NCI-H2107 treated with DMSO at 0.1 percent for 48 hours (cell line): ENCODE measurements around the gene GSN.

Source experiments
- DNase-seq: peaks from one replicate; lab custom pipeline; 2025; ENCODE audit not compliant: unreplicated experiment; lab: John Stamatoyannopoulos, UW

GSN gene

DNA sequence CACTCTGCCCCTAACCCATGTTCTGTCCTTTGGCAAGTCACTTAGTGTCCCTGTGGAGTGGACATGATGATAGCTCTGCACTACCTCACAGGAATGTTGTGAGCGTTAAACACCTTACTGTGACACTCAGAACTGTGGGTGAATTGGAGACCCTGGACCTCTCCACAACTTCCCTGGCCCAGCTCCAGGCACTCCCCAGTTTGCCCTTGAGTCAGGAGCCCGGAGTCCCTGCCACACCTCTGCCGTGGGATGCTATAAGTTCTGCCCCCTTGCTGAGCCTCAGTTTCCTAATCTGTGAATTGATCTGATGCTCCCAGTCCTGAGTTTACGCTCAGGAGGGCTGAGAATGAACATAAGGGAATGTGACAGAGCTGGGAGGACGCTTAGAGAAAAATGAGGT, 34.4 kb downstream of the GSN start:
- no peak for DNase-seq

DNA sequence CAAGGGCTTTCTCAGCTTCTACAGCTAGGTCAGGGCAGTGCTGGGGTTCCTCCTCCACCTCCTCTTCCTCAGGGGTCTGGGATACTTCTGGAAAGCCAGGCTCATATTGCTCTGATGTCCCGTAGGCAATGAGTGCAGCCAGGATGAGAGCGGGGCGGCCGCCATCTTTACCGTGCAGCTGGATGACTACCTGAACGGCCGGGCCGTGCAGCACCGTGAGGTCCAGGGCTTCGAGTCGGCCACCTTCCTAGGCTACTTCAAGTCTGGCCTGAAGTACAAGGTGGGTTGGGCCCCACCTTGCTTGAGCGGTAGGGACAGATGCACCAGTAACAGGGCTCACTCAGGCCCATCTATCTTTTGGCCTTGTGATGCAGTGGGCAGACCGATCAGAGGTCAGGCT, 34.8 kb downstream of the GSN start:
- no peak for DNase-seq

DNA sequence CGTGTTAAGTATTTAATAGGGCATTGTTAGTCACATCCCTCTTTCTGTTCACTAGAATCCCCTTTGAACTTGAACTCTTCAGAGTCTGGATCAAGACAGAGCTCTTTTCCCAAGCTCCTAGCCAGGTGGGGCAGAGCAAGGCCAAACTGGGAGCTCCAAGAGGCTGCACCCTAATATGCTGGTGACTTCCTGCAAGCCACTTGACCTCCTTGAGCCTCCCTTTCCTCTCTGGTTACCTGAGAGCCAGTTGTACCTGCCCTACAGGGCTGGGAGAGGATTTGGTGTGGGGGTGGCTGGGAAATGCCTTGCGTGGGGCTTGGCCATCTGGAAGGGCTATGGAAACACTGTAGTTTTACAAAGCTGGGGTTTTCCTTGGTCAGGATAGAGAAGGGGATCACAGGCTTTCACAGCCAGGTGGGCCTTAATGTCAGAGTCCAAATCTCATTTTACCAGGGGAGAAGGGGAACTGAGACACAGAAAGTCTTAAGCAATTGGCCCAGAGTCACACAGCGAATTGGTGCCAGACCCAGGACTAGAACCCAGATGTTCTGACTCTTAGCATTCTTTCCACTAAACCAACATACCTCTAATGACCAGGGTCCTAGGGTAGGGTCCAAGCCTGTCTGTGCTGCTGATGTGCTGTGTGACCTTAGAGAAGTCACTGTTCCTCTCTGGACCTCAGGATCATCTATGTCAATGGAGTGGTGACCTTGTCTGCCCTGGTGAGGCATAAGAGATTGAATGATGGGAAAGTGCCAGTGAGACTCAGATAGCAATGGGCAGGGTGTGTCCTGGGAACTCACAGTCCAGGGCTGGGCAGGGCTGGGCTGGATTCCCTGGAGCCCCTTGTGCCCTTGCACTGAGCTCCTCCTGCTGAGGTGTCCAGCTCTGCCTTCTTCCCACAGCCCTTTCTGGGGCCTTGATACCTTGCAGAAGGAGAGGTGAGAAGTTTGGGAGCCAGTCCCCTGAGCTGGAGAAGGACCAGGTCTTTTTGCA, 35.8 kb downstream of the GSN start:
- DNase-seq, result no peak

DNA sequence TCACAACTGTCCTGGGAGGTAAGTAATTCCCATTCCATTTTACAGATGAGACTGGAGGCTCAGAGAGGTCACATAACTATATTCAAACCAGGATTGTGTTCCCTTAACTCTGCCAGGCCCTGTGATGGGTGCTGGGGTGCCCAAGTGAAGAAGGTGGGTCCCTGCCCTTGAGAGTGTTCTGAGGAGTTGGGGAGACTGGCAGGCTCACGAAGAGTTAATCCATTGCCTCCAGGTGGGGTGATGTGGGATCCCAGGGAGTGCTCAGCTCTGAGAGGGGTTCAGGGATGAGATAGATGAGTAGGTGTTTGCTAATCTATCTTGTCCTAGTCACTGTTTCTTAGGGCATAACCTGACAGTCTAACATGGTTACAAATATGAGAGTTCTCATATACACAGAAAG, 36.7 kb downstream of the GSN start:
- no peak for DNase-seq

DNA sequence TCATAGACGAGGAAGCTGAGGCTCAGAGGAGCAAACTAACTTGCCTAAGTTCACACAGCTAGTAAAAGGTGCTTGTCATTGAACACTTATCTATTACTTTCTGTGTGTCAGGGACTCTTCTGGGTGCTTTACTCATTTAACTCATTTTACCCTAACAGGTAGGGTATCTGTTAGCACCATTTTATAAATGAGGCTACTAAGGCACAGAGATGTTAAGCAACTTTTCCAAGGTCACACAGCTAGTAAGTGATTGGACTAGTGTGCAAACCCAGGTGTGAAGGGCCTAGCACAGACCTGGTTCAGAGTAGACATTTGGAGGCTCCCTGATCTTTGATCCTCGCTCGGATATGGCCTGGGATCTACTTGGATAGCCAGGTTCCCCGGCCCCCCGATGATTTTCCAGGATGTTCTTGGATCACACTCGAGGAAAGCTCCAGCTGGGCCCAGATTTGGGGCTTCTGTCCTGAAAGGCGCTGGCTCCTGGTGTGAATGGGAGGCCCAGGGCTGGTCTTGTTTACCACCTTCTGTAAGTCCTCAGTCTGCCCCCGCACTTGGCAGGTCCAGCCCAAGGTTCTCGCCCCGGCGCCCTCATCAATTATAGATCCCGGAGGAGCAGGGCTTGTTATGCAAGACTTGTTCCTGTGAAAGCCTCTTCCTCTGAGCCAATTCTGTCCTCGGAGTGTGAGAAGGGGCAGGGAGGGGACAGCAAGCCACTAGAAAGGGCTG, 37.5 kb downstream of the GSN start:
- DNase-seq, result no peak

DNA sequence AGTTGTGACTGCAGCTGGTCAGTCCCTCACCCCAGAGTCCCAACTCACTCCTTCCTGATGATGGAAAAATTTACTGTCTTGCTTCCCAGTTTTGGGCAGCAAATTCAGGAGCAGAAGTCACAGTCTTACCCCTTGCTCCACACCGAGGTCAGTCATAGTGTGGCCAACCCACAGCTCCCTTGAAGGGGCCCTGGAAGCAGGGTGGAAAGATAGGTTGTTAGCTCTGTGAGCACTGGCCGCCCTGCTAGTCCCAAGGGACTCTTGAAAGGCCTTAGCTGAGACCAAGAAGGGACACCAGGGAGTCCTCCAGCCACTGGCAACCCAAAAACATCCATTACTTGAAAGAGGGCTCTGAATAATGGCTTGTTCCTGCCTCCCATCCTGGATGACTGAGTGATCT, 40.0 kb downstream of the GSN start:
- DNase-seq, result no peak

DNA sequence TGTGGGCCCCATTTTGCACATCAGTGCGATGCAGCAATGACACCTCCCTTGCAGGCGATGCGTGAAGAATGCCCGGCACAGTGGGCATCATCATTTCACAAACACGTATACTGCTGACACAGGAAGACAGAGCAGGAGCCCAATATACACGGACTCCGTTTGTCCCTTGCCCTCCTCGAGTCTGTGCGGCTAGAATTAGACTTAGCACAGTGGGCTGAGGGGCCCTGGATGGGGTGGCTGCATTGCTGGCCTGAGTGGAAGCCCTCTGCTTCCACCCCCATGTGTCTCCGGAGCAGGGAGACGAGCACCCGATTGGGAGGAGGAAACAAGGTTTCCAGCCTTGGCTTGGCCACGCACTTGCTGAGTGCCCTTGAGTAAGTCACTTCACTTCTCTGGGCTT, 40.8 kb downstream of the GSN start:
- no peak for DNase-seq

DNA sequence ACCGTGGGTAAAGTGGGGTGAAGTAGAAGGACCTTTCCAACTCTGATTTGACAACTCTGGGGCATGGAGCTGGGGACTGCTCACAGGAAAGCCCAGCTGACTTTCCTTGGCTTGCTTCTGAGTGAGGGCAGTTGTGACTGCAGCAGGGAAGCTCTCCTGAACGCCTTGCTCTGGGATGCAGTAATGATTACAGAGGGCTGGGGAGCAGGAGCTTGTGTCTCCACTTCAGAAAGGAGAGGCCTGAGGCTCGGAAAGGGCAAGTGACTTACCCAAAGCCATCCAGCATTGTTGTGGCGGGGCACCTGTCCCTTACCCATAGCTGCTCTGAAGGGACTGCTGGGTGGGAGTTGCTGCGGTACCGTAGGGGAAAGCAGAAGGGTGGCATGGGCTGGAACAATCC, 41.2 kb downstream of the GSN start:
- no peak for DNase-seq

DNA sequence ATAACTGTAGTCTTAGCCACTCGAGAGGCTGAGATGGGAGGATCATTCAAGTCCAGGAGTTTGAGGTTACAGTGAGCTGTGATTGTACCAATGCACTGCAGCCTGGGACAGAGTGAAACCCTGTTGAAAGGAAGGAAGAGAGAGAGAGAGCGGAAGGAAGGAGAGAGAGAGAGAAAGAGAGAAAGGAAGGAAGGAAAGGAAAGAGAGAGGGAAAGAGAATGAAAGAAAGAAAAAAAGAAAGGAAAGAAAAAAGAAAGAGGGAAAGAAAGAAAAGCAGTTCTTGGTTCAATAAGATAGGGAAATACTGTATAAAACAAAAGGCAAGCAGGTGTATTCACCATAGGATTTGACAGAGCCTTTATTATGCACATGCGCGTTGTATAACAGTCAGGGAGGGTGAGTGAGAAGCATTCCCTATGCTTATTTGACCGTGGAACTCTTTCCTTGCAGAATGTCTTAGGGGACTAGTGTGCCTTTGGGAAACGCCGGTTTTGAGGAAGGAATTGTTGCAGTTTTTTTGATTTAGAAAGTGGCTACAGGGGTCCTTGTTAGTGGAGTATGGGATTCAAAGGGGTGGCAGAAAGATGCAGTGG, 42.0 kb downstream of the GSN start:
- DNase-seq, result no peak

DNA sequence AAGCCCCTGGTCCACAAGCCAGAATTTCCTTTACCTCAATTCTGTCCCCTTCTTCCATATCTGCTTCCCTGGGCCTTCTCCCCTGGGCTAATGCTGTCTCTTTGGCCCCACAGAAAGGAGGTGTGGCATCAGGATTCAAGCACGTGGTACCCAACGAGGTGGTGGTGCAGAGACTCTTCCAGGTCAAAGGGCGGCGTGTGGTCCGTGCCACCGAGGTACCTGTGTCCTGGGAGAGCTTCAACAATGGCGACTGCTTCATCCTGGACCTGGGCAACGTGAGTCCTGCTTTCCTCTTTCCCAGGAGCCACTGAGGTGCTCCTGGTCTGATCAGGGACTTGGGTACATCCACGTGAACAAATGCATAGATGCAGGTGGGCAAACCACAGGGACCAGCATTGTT, 42.6 kb downstream of the GSN start:
- DNase-seq, result no peak

DNA sequence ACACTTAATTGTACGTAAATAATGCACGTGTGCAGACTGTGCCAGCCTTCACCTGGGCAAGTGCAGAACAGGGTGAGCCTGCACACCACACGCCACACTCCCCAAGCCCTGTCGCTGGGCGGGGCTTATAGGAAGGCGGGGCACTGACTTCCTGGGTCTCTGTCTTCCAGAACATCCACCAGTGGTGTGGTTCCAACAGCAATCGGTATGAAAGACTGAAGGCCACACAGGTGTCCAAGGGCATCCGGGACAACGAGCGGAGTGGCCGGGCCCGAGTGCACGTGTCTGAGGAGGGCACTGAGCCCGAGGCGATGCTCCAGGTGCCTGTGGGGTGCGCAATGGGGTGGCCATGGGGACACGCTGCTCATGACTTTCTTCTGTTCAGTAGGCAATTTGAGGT, 44.2 kb downstream of the GSN start:
- no peak for DNase-seq

DNA sequence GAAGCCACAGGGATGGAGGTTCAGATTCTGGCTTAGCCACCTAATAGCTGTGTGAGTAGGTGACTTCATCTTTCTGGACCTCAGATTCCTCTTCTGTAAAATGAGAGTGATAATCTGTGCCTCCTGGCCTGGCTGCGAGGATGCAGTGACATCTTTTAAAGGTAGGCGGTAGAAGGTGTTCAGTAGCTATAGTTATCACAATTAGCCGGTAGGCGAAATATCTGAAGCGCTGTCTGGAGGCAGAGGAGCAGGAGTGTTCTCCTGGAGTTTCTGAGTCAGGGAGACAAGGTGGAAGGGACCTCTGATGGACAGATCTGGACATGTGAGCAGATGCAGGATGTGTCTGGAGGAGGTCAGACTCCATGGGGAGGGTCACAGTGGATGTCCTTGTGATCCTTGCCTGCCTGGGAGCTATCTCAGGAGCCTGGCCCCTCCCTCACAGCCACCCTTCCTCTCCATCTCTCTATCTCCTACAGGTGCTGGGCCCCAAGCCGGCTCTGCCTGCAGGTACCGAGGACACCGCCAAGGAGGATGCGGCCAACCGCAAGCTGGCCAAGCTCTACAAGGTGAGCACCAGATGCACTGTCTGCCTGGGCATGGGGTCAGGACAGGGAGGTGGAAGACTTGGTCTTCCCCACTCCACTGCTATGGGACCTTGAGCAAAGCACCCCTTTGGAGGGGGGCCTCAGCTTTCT, 45.6 kb downstream of the GSN start:
- DNase-seq, result no peak

DNA sequence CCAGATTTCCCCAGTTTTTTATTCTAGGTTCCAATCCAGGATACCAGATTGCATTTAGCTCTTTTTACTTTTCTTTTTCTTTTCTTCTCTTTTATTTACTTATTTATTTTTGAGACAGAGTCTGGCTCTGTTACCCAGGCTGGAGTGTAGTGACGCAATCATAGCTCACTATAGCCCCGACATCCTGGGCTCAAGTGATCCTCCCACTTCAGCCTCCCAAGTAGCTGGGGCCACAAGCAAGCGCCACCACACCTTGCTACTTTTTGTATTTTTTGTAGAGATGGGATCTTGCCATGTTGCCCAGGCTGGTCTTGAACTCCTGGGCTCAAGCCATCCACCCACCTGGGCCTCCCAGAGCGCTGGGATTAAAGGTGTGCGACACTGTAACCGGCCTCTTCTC, 48.4 kb downstream of the GSN start:
- no peak for DNase-seq

DNA sequence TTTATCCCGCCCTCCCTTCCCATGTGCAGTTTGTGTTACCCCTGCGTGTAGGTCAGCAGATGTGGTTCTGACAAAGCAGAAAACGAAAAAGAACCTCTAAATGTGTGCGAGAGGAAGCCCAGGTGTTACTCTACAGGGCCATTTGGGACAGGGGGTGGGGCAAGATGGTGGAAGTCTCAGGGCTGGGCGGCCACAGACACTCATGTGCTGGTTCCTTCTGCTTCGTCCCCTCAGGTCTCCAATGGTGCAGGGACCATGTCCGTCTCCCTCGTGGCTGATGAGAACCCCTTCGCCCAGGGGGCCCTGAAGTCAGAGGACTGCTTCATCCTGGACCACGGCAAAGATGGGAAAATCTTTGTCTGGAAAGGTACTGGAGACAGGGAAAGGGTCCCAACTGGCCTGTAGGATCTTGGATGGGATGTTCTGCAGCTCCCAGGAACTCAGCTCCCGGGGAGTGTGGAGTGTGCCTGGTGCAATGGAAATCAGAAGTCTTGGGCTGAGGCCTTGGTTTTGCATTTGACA, 49.0 kb downstream of the GSN start:
- DNase-seq, result no peak

DNA sequence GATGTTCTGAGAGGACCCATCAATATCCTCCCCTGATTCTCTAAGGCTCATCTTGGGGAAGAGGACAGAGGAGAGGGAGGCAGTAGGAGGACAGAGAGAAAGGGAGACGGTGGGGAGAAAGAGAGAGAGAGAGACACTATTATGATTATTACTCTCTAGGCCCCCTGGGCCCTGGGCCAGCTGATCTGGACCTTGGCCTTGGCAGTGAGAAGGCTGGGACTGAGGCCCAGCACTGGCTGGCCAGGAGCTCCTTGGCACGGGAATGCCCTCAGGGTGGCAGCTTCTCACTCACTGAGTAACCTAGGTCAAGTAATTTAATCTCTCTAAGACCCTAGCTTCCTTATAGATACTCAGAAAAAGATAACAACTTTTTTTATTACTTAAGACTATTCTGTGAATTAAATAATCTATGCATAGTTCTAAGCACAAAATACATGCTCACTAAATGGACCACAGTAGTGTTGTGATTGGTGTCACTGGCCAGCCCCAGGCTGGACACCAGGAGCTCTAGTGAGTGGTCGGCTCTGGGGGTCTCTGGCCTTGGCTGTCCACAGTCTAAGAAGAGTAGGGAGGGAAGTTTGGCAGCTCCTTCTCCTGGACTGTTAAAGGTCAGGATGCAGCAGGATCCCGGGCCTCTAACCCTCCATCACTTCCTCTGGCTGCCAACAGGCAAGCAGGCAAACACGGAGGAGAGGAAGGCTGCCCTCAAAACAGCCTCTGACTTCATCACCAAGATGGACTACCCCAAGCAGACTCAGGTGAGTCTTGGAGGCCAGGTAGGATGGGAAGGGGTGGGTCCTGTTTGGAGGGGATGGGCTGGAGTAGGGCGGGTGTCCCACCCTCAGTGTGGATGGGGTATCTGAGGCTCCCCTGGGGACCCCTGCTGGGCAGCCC, 50.0 kb downstream of the GSN start:
- no peak for DNase-seq

DNA sequence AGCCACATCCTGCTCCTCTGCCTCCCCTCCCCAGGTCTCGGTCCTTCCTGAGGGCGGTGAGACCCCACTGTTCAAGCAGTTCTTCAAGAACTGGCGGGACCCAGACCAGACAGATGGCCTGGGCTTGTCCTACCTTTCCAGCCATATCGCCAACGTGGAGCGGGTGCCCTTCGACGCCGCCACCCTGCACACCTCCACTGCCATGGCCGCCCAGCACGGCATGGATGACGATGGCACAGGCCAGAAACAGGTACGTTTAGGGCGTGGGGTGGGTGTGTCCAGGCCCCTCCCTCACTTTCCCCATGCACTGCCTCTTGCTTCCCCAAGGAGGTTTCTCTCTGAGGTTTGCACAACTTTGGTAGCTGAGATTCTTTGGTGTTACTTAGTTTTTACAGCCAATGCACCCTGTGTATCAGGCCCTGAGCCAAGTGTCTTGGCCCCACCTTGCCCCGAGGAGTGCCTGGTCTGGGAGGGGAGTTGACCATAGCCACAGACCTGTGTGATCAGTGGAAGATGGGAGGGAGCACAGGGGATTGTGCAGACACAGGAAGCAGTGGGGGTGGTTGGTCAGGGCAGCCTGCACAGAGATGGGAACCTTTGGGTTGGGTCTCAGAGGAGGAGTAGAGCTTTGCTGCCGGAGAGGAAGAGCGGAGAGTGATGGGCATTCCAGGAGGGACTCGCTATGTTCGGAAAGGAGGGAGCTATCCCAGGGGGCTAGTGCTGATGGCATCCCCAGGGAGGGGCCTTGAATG, 50.8 kb downstream of the GSN start:
- DNase-seq, result no peak

DNA sequence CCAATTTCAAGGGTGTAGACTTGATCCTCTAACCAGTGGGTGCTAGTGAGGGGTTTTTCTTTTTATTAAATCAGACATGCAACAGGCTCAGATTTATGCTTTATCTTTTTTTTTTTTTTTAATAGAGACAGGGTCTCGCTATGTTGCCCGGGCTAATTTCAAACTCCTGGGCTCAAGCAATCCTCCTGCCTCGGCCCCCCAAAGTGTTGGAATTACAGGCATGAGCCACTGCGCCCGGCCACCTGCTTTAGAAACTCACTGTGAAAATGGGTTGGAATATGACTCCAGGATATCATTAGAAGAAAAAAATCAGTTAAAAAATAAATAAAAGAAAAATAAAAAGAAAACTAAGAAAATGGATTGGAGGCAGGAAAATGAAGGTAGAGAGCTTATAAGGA, 51.4 kb downstream of the GSN start:
- DNase-seq, result no peak

DNA sequence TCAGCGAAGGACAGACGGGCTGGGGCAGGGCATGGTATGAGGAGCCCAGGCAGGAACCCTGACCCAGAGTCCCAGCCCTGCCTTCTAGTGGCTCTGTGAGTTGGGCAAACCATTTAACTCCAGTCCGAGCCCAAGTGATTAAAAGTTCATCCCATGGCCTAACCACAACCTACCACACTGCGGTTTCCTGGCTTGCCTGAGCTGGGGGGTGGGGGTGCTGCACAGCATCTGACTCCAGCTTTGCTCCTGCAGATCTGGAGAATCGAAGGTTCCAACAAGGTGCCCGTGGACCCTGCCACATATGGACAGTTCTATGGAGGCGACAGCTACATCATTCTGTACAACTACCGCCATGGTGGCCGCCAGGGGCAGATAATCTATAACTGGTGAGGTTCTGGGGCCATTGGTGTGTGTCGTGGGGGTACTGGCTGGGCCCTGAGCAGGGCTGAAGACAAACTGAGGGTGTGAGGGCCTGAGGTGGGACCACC, 53.1 kb downstream of the GSN start:
- no peak for DNase-seq

DNA sequence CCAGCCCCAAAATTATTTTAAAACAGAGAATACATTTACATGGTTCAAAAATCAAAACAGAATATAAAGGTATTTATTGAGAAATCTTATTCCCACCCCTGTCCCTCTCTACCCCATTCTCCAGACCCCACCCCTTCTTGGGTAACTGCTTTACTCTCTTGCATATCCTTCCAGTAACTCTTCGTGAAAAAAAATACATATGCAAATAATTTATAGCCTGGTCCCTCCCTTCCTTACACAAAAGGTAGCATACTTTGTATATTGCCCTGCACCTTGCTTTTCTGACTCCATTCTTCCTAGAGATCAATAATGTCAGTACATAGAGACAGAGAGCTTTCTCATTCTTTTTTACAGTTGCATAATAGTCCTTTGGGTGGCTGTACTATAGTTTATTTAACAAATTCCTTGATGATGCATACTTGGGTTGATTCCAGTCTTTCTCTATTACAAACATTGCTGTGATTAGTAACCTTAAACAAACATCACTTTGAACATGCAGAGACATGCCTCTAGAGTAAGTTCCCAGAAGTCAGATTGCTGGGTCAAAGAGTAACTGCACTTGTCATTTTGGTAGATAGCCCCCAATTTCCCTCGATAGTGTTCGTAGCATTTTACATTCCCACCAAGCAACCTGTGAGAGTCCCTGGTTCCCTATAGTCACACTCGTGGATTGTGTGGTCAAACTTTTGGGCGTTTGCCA, 54.2 kb downstream of the GSN start:
- no peak for DNase-seq
